DOHH2 (cell line): ENCODE data around the gene XPO6.
"Not testable (repeated sequence)": the region's sequence is repeated elsewhere in the genome, so short reads cannot be mapped to it uniquely, and the experiment has no call there.

Source experiments
- H3F3A ChIP-seq: fragments of 200-600 bp; sonication (generic), shearing (Covaris generic); 2 replicates; pipeline ENCODE4 v1.6.0; 2016; ENCODE audit warnings: antibody characterized with exemption, mild to moderate bottlenecking; ENCODE audit not compliant: control insufficient read depth, insufficient read depth
- H3K27ac ChIP-seq: fragments of 200-600 bp; sonication (generic); 2 replicates; pipeline ENCODE4 v1.5.1; 2014; ENCODE audit warnings: low read depth, mild to moderate bottlenecking, low read length, moderate library complexity
- H3K27me3 ChIP-seq: fragments of 200-600 bp; sonication (generic); 2 replicates; pipeline ENCODE4 v1.6.1; 2014; ENCODE audit warnings: mild to moderate bottlenecking, low read length, mixed read lengths; ENCODE audit not compliant: control insufficient read depth
- H3K36me3 ChIP-seq: fragments of 200-600 bp; sonication (generic); 2 replicates; pipeline ENCODE4 v1.6.1; 2014; ENCODE audit warnings: mild to moderate bottlenecking, low read length, moderate library complexity, mixed read lengths; ENCODE audit not compliant: control insufficient read depth
- H3K4me1 ChIP-seq: fragments of 200-600 bp; sonication (generic); 2 replicates; pipeline ENCODE4 v1.6.1; 2014; ENCODE audit warnings: mild to moderate bottlenecking, low read length, mixed read lengths; ENCODE audit not compliant: control insufficient read depth
- H3K4me2 ChIP-seq: fragments of 200-600 bp; sonication (generic); 2 replicates; pipeline ENCODE4 v1.6.0; 2014; ENCODE audit warnings: mild to moderate bottlenecking, low read length, moderate library complexity
- H3K4me3 ChIP-seq: fragments of 200-600 bp; sonication (generic); 2 replicates; pipeline ENCODE4 v1.5.1; 2014; ENCODE audit warnings: mild to moderate bottlenecking, low read length, mixed read lengths
- H3K79me2 ChIP-seq: fragments of 200-600 bp; sonication (generic); 2 replicates; pipeline ENCODE4 v1.6.1; 2014; ENCODE audit warnings: mild to moderate bottlenecking, low read length, mixed read lengths; ENCODE audit not compliant: control insufficient read depth
- H3K9me2 ChIP-seq: fragments of 200-600 bp; sonication (generic); replicated peaks from 2 replicates; pipeline ENCODE4 v1.6.1; 2014; ENCODE audit warnings: mild to moderate bottlenecking, low read length, mixed read lengths; ENCODE audit not compliant: control insufficient read depth
- H3K9me3 ChIP-seq: fragments of 200-600 bp; sonication (generic); 2 replicates; pipeline ENCODE4 v1.6.1; 2014; ENCODE audit warnings: antibody characterized with exemption, low read length, mixed read lengths; ENCODE audit not compliant: control insufficient read depth, insufficient read depth
- H4K20me1 ChIP-seq: fragments of 200-600 bp; sonication (generic); 2 replicates; pipeline ENCODE4 v1.6.0; 2014; ENCODE audit warnings: low read depth, mild to moderate bottlenecking, antibody characterized with exemption, low read length, moderate library complexity; ENCODE audit not compliant: control insufficient read depth, insufficient read depth
- EZH2phosphoT487 ChIP-seq: fragments of 200-600 bp; sonication (generic); IDR thresholded peaks from 2 replicates; pipeline ENCODE4 v1.6.1; 2017; ENCODE audit warnings: borderline replicate concordance, mild to moderate bottlenecking, antibody characterized with exemption, low read length, moderate library complexity, mixed read lengths
- TF ChIP-seq, protein P1 (sequence below): fragments of 200-600 bp; sonication (generic); IDR thresholded peaks from one replicate; pipeline ENCODE4 v1.5.1; 2014; ENCODE audit warnings: antibody characterized with exemption, mild to moderate bottlenecking, low read depth, low read length; ENCODE audit not compliant: poor library complexity, severe bottlenecking

XPO6 gene

DNA sequence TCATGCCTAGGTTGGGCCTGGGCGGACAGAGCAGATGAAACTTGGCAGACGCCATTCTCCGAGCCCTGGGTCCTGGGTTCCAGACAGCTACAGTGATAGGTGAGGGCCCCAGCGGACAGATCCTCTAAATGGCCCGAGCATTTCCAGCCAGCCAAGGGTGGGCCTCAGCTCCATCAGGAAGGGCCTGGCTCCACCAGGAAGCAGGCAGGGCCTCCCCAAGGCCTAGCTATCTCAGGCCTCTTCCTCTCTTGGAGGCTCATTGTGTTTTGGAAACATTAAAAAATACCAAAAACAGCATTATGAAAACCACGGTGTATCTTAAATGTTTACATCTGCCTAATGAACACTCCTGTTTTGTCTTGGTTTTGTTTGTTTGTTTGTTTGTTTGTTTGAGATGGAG is 42.4 kb upstream of the XPO6 start:
- no peak overlapping the region for H3K27ac ChIP-seq

GRCh38 chr16:28250999-28251398 is 39.2 kb upstream of the XPO6 start:
- H3K36me3 ChIP-seq, result no peaks in the 10 kb centered on the region
- H3K9me2 ChIP-seq, result no peaks in the 10 kb centered on the region
- TF ChIP-seq, protein P1, sequence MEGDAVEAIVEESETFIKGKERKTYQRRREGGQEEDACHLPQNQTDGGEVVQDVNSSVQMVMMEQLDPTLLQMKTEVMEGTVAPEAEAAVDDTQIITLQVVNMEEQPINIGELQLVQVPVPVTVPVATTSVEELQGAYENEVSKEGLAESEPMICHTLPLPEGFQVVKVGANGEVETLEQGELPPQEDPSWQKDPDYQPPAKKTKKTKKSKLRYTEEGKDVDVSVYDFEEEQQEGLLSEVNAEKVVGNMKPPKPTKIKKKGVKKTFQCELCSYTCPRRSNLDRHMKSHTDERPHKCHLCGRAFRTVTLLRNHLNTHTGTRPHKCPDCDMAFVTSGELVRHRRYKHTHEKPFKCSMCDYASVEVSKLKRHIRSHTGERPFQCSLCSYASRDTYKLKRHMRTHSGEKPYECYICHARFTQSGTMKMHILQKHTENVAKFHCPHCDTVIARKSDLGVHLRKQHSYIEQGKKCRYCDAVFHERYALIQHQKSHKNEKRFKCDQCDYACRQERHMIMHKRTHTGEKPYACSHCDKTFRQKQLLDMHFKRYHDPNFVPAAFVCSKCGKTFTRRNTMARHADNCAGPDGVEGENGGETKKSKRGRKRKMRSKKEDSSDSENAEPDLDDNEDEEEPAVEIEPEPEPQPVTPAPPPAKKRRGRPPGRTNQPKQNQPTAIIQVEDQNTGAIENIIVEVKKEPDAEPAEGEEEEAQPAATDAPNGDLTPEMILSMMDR, result no peak
- no peak for TF ChIP-seq EZH2phosphoT487
- no peaks in the 10 kb centered on the region for H3F3A ChIP-seq
- no peaks in the 10 kb centered on the region for H3K79me2 ChIP-seq
- no peak overlapping the region for H3K4me2 ChIP-seq
- no peaks in the 10 kb centered on the region for H3K27me3 ChIP-seq
- no peak overlapping the region for H3K4me3 ChIP-seq
- no peaks in the 10 kb centered on the region for H3K4me1 ChIP-seq
- no peak overlapping the region for H3K27ac ChIP-seq
- no peaks in the 10 kb centered on the region for H3K9me3 ChIP-seq
- no peaks in the 10 kb centered on the region for H4K20me1 ChIP-seq

More for the DNA sequence above, 42.4 kb upstream of the XPO6 start:
- no peak for TF ChIP-seq EZH2phosphoT487
- no peak overlapping the region for H3K4me2 ChIP-seq
- H3K79me2 ChIP-seq, result no peaks in the 10 kb centered on the region
- no peaks in the 10 kb centered on the region for H3K9me2 ChIP-seq
- no peak overlapping the region for H3K4me3 ChIP-seq
- no peaks in the 10 kb centered on the region for H3K27me3 ChIP-seq
- H4K20me1 ChIP-seq, result no peaks in the 10 kb centered on the region
- no peaks in the 10 kb centered on the region for H3K9me3 ChIP-seq
- H3F3A ChIP-seq, result no peaks in the 10 kb centered on the region
- H3K4me1 ChIP-seq, result no peaks in the 10 kb centered on the region
- no peaks in the 10 kb centered on the region for H3K36me3 ChIP-seq

DNA sequence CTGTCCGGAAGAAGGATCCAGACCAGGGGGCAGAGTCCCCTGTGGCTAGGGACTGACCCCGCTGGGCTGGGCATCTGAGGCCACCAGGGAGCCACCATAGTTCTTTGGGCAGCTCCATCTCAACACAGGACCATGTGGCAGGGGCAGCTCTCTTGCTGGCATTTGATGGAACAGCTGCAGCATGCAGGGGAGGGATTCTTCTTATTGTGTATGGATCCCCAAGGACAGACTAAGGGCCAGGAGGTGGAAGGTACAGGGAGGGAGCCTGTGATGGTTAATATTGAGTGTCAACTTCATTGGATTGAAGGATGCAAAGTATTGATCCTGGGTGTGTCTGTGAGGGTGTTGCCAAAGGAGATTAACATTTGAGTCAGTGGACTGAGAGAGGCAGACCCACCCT is 37.7 kb upstream of the XPO6 start:
- not testable (repeated sequence) for H3K4me3 ChIP-seq, H4K20me1 ChIP-seq, H3K27ac ChIP-seq, H3K9me2 ChIP-seq, H3K27me3 ChIP-seq, H3K36me3 ChIP-seq, H3K79me2 ChIP-seq, H3K4me2 ChIP-seq, H3K4me1 ChIP-seq, H3F3A ChIP-seq, H3K9me3 ChIP-seq

- peaks cover 4% of the 10 kb centered on the region; the same call in 1 of the 2 replicates for H3K4me1 ChIP-seq
Observed at GRCh38 chr16:28241924-28242323, 30.2 kb upstream of the XPO6 start.

More at GRCh38 chr16:28241924-28242323, 30.2 kb upstream of the XPO6 start:
- Histone ChIP-seq H3F3A (no peaks in the 10 kb centered on the region), H3K27me3 (no peaks in the 10 kb centered on the region; the same call in 1 of the 2 replicates), H3K4me3 (no peak overlapping the region), H3K4me2 (no peak overlapping the region), H3K36me3 (no peaks in the 10 kb centered on the region), H3K9me2 (no peaks in the 10 kb centered on the region), H3K27ac (no peak overlapping the region), H3K9me3 (peaks cover 14% of the 10 kb centered on the region; the same call in 1 of the 2 replicates), H4K20me1 (no peaks in the 10 kb centered on the region), H3K79me2 (no peaks in the 10 kb centered on the region)
- TF ChIP-seq, protein P1, result no peak
- TF ChIP-seq EZH2phosphoT487, result no peak
